HG02763 (cell line): ENCODE results near the gene RECQL.
"Not testable (repeated sequence)": the region's sequence is repeated elsewhere in the genome, so short reads cannot be mapped to it uniquely, and the experiment has no call there.

ENCODE experiments used
- ATAC-seq: cut with Tn5 transposase; IDR thresholded peaks from one replicate; pipeline ENCODE4 v1.9.1; 2021; ENCODE audit warnings: mild to moderate bottlenecking, moderate library complexity; ENCODE audit not compliant: unreplicated experiment

Gene RECQL

DNA sequence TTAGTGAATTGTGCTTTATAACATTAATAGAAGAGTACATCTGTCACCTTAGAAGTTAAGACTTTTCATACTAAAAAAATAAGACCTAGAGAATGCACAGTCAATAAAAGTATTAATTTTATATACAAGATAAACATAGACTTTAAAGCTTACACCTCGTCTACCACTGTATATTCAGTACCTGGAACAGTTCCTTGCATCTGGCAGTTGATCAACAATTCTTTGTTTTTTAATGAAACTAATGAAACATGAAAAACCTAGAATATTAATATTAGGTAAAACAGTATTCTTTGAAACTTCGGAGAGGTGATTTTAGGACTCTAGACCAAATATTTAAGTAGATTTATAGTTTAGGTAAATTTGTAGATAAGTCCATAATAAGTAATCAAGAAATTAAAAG is 4.5 kb upstream of the RECQL start:
- no peak for ATAC-seq

DNA sequence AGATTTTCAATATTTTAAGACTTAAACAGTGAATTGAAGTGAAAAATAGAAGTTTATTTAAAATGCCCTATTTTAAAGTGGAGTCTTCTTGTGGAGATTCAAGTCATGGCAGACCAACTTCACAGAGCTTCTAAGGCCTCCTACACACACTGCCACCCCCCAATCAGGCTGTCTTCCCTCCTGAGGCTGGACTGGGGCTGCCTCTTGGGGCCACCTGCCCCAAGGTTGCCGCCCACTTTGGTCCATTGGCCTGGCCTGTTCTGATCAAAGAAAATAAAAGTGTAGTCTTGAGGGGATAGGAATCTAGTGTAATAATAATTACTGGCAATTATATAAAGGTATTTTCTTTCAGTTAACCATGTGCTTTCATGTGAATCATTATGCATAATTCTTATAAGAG is 1.4 kb upstream of the RECQL start:
- no peak for ATAC-seq

DNA sequence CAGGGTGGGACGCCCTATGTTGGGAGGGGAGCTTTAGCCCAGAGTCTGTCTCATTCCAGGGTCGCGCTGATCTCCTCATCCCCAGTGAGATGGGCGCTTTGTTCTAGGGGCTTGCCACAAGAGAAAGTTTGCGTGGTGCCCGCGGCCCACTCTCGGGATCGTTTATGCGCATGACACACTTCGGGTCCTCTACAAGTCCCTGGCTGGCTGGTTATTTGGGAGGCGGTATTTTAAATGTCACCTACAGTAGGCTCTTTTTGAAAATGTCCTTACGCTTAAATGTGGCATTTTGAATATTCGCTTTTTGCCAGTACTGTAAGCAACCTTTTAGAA is 695 bp upstream of the RECQL start:
- ATAC-seq, result no peak

DNA sequence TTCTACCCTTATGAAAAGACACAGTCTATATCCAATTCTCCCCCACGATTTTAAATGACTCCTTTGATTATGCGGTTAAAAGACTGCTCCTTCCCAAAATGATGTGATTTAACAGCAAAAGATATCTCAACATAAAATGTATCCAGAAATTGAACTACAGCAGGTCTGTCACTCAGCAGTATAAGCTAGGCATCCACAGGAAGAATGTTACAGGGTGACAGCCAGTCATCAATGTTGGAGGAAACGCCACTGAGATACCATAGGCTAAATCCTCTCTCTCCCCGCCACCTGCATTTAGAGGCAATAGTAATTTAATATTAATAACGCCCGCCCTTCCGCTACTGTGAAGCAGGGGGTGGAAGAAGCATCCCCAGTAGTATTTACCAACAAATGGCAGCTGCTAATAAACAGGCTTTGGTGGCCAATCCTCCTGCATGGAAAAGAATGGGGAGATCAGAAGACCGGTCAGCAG is 613 bp downstream of the RECQL start:
- no peak for ATAC-seq

DNA sequence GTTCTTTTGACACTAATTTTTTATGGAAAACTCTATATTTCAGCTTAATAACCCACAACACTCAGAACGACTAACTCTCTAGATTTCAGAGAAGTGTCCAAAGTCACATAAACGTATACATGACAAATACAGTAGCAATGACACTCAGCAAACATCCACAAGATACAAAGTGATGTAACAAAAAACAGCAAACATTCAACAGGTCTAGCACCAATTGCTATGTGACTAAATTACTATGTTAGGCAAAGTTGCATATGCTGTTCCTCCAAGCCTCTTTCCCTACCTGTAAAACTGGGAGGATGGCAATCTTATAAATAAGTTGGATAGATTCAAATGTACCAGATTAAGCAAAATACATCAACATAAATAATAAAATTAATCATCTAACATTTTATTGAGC is 1.7 kb downstream of the RECQL start:
- no peak for ATAC-seq

DNA sequence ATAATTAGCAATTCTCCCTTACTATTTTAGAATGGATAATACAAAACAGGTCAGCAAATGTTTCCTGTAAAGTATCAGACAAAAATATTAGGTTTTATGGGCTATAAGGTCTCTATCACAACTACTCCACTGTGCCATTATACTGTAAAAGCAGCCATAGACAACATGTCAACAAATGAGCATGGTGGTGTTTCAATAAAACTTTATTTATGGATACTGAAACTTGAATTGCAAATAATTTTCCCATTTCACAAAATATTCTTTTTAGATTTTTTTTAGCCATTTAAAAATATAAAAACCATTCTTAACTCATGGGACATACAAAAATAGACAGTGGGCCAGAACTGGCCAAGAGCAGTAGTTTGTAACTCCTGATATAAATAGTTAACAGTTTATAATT is 15.4 kb downstream of the RECQL start:
- no peak for ATAC-seq

DNA sequence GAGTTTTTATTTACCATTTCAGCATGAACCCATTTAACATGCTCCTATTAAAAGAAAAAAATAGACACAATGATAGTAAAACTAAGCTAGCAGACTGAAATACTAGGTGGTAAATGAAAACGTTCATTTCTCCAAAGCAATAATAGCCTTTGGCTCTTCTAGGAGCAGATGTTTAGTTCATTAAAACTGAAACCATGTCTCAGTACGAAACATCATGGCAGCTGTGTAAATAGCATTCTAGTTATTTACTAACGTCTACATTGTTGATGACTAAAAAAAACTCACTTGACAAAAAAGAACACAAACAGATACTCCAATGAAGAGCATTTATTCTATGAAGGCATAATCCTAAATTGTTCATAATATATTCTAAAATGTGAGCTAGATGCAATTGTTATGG is 17.9 kb downstream of the RECQL start:
- no peak for ATAC-seq

DNA sequence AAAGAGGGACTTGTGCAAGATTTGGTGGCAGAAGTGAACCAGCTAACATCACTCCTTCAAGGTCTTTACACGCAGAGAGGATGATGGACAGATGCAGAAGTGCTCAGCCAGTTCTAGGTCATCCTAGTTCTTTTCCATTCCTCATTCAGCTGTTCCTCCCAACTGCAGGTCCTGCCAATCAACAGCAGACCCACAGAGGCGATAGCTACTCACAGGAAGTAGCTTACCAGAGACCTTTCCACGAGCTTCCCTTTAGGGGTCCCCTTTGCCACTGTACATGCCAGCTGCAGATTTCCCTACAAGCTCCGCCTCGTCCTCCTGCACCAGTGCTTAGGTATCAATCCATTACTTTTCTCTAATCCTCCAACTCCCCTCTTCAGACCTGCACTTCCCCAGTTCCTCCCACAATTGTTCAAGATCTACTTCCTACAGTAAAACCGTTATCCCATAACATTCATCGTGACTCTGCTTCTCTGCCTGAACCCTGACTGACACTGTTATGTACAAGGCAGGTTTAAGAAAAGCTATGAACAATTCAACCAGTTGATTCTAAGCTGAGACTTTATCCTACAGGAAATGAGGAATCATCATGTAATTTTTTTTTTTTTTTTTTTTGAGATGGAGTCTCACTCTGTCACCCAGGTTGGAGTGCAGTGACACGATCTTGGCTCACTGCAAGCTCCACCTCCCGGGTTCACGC is 22.5 kb downstream of the RECQL start:
- ATAC-seq, result no peak

DNA sequence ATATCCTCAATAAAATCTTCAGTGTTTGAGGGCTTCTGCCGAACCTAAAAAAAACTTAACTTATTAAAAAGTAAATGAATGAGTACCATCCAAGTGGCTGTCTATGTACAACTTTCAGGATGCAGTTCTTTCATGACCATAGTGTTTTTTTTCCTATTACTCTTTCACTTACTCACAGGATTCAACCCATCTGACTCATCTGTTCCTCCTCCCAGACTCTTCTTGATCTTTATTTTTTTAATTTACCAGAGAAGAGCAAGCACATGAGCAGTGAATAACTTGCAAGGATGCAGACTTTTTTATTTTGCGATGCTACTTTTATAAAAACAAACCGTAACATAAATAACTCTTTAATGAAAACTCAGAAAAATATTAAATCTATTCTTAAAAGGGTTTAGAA is 24.5 kb downstream of the RECQL start:
- no peak for ATAC-seq

DNA sequence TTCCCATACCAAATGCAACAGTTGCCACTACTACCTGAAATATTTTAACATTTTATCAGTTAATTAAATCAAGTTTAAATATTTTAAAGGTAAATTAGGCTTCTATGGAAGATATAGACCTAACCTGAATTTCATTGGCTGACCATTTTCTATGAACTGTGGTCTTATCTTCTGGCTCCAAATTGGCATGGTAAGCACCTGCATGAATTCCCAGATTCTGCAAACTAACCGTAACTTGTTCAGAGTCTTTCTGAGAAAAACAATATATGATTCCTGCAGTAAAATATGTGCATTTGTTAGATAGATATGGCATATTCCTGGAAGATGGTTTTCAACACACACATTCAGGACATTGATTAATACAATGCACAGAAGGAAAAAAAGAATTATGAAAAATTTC is 25.9 kb downstream of the RECQL start:
- ATAC-seq, result no peak

DNA sequence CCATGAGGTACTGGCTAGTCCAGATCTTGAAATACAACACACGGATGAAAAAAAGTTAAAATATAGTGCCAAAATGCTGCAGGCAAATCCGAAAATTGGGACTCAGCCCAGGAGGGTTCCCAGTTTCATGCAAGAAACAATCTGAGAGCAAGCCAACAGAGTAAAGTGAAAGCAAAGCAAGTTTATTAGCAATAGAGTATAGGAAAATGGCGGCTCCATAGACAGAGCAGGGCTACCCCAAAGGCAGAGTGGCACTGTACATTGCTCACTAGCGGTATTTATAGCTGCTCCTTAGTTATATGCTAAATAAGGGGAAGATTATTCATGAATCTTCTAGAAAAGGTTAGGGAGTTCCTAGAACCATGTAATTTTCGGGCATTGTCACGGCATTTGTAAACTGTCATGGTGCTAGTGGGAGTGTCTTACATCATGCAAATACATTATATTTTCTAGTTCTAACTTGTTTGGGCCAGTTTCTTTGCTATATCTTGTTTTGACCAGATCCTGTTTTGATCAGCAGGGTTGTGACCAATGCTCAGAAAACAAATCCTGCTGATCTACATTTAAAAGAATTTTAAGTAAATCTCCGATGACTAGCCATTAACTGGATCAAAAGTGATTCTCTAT is 29.1 kb downstream of the RECQL start:
- ATAC-seq, result no peak

DNA sequence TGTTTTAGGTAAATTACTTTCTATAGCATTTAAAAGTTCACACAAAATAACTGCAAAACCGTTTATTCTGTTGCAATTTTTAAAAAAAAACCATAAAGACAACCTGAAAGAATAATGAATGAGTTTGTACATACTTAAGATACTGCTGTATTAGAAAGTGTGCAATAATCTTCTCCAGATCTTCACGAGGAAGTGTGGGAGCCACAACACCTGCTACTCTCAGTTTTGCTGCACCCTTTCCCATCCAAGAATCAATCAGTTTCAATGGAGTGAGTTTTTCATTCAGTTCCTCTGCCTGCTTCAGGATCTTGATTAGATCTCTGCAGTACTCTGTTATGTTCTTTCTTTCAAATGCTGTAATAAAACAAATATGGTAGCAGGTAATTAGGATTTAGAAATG is 30.1 kb downstream of the RECQL start:
- no peak for ATAC-seq

DNA sequence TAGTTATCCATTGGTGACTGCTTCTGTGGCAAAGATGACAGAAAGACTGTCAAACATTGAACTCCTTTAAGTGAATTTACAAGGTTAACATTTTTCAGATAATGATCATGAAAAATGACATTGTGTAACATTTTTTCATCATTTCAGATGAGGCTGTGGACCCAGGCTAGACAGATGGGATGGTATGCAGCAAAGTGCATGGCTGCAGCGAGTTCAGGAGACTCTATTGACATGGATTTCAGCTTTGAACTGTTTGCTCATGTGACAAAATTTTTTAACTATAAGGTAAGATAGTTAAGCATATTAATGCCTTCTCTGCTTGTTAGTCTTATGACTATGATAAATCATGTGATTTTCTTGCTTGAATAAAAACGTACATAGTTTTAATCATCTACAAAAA is 34.1 kb downstream of the RECQL start:
- ATAC-seq, result not testable (repeated sequence)

DNA sequence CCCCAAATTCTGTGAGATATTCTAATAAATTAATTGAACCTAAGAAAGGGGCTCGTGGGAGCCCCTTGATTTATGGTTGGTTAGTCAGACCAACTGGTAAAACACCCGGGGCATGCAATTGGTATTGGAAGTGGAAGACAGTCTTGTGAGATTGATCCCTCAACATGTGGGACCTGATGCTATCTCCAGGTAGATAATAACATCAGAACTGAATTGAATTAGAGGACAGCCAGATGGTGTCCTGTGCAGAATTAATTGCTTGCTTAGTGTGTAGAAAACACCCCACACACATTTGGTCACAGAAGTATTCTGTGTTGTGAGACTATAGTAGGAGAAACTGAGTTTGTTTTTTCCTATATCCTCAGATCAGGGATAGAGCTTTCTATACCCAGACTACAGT is 42.0 kb downstream of the RECQL start:
- ATAC-seq, result no peak

DNA sequence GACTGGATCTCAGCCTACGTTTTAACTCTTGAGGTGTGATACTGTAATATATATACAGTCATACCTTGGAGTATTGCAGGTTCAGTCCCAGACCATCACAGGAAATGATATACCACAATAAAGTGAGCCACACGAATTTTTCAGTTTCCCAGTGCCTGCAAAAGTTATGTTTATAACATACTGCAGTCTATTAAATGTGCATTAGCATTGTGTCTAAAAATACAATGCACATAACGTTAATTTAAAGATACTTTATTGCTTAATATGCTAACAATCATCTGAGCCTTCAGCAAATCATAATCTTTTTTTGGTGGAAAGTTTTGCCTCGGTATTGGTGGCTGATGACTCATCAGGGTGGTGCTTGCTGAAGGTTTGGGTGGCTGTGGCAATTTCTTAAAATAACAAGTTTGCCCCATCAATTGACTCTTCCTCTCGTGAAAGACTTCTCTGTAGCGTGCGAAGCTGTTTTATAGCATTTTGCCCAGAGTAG is 45.1 kb downstream of the RECQL start:
- ATAC-seq, result no peak

DNA sequence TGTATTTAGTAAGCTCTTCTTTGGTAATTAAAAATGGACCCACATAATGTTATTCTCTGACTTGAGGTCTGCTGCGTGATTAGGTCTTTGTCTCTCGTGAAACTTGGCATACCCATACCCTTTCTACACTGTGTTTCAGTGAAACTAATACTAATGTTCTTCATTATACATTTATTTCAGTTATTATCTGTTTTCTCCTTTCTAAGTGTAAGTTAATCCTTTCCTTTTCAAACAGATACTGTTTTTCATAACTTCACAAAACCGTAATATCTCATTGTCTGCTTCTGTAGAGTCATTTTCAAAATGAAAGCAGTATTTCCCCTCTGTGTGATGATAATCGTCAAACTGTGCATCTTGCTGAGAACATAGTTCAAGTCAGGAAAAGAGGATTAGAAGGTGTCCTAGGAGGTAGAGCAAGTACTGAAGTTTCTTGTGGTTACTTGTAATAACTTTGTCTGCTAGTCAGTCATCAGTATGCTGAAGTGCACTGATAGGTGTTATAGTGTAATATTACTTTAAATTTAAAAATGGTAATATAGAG is 48.1 kb downstream of the RECQL start:
- ATAC-seq, result no peak

DNA sequence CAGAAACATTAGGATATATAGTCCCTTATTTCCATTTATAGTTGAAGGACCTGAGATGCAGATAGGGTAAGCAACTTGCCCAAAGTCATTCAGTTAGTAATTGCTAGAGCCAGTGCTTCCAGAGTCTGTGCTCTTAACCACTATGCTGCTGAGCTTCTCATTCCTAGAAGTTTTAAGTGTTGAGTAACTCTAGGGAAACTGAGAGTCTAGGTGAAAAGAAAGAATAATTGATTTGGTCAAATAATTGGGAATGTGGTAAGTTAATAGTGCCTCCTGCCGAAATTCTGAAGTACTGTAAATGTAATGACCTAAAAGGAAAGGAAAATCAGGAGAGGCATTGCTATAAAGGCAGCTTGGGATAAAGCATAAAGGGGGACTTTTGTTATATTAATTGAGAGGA is 49.9 kb downstream of the RECQL start:
- ATAC-seq, result no peak

DNA sequence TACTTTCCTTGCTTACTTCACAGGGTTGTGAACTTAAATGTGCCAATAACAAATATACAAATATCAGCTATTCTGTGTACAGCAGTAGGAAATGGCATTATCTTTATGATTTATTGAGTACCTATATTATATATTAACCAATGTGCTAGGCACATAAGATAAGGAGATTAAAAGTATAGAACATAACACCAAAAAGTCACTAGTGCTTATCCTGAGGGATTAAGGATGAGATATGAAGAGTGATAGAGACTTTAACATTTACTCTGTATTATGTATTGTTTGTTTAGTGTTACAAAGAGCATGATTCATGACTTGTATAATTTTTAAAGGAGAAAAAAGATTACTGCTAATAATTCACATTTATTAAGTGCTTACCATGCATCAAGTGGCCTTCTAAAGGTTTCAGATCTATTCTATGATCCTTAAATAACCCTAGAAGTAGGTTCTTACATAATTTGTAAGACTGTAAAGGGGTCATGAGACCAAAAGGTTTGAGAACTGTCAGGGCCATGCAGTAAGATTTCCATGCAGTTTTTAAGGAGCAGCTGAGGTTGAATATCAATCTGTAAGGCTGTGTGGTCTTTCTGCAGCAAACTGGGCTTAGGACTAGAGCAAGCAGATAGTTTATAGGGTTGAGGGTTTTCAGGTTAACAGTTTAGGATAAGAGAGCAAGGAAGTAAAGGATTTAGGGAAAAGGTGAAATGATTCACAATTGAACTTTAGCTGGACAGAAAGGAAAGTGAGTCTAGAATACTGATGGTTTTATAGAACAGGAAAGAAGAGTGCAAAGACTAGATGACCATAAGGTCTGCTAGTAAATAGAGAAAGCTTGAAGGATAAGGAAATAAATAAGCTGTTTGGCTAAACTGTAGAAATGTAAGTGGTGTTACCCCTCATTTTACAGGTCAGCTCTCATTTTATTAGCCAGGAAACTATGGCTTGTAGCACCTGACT is 57.0 kb downstream of the RECQL start:
- ATAC-seq, result no peak

DNA sequence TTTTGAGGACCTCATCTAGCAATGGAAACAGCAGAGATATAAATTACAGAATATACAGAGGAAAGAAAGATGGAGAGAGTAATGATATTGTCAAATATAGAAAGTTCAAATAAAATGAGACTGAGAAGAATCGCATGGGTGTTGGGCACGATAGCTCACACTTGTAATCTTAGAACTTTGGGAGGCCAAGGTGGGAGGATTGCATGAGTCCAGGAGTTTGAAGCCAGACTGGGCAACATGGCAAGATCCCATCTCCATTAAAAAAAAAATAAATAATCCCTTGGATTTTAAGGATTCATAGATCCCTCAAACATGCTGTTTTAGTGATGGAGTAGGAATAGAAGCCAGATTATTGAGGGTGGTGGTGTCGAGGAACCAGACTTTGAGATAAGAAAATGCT is 62.1 kb downstream of the RECQL start:
- no peak for ATAC-seq

DNA sequence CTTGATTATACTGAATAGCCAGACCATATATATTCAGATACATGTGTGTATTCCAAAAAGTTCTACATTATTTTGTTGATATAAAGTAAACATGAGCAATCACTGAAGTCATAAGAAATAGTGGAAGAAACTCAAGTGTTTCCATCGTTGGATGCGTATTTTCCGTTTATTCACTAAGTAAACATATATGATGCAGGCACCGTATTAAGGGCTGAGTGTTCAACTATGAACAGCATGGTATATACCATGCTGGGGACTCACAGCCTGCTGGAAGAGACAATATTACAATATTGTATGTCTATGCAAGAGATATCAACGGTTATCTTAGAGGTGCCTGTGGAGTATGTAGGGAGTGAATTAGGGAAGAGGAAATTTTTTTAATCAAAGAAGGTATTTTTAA is 62.8 kb downstream of the RECQL start:
- ATAC-seq, result no peak

DNA sequence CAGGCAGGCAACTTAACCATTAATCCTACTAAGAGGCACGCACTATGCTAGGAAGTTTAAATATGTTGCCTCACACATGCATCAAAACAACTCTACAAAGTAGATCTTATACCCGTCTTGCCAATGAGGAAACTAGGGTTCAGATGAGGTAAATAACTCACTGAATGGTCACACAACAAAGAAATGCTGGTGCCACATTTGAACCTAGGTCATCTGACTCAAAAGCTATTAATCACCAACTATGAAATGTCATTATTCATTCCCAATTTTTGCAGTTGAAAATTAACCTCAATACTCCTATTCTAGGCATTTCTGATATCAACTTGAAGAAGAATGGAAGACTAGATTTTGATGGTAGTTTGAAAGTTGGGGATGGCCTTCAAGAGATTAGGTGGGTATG is 66.7 kb downstream of the RECQL start:
- ATAC-seq, result no peak
